ENCODE results near the gene PRR5.
A peak's percentile ranks its signal among the peaks of the same experiment; 100 is the strongest.
"Not testable (repeated sequence)": the region's sequence is repeated elsewhere in the genome, so short reads cannot be mapped to it uniquely, and the experiment has no call there.

PRR5 gene

DNA sequence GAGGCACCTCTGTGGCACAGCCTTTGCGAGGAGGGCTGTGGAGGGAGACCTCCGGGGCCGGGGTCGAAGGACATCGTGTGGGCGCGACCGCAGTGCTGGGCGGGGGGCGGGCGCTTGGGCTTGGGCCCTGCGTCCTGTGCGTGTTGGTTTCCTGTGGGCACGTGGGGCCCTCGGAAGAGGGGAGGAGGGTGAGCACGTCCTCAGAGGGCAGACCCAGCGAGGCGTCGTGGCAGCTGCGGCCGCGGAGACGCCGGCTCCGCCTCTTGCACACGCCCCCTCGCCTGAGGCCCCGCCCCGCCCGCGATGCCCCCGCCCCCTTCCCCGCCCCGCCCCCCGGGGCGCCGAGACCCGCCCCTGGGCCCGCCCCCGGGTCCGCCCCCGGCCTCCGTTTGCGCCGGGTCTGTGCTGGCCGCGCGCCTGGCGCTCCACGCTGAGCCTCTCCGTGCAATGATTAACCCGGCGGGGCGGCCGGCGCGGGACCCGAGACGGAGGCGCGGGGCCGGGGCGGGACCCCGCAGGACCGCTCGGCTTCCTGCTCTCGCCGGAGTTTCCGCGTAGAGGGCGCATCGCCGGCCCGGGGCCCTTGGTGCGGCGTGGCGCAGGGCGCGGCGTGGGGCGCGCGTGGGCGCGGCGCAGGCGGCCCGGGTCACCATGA lies at the start of gene PRR5:
Gene PRR5, plus strand, starts transcription at position 381 of the 655 bp plus-strand sequence. Its CDS starts 271 bp downstream, at position 652.
- DNase-seq (ENCODE audit: low read depth), result peak; percentile 16
- TF ChIP-seq, protein P1, sequence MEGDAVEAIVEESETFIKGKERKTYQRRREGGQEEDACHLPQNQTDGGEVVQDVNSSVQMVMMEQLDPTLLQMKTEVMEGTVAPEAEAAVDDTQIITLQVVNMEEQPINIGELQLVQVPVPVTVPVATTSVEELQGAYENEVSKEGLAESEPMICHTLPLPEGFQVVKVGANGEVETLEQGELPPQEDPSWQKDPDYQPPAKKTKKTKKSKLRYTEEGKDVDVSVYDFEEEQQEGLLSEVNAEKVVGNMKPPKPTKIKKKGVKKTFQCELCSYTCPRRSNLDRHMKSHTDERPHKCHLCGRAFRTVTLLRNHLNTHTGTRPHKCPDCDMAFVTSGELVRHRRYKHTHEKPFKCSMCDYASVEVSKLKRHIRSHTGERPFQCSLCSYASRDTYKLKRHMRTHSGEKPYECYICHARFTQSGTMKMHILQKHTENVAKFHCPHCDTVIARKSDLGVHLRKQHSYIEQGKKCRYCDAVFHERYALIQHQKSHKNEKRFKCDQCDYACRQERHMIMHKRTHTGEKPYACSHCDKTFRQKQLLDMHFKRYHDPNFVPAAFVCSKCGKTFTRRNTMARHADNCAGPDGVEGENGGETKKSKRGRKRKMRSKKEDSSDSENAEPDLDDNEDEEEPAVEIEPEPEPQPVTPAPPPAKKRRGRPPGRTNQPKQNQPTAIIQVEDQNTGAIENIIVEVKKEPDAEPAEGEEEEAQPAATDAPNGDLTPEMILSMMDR (IDR thresholded peaks at IDR 0.05; ENCODE audit: low read depth, low read length, missing control alignments), result no peak
- H3K4me3 ChIP-seq (ENCODE audit: low read depth, low read length), result peak within 1 kb of the TSS; percentile 44
- in situ Hi-C loops (cut with HindIII; ENCODE audit: low sequenced_read_pairs), result no loop called here

GRCh38 chr22:44652866-44653265 lies 49.1 kb upstream of the PRR5 start:
- DNase-seq (ENCODE audit: low read depth); H3K4me3 ChIP-seq (ENCODE audit: low read depth, low read length); in situ Hi-C loops (cut with HindIII; ENCODE audit: low sequenced_read_pairs): not testable (repeated sequence)

DNA sequence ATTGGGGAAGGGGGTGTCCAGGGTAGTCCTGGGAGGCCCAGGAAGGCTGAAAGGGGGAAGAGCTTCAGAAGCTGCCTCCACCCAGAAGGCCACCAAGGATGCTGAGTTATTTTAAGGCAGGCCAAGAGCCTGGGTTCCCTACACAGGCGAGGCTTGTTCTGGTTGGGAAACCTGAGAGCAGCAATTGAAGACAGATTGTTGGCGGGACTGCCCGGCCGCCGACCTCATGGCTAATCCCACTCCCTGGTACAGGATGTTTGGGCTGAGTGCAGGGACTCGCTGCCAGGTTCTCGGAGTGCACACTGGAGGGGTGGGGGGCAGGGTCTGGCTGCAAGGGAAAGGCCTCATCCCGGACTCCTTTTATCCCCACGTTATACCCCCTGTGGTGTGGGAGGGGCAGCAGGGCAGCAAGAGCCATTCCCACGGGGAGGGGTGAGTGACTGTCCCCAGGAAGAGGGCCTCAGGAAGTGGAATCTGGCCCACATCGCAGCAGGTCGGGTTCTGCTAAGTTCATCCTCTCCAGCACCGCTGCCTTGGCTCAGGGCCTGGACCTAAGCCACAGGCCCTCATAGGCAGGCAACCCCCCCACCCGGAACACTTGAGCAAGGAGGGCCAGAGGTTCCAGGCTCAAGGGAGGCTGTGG lies 43.6 kb upstream of the PRR5 start:
- in situ Hi-C loops (cut with HindIII; ENCODE audit: low sequenced_read_pairs), result no loop called here
- no peak overlapping the region for H3K4me3 ChIP-seq (ENCODE audit: low read depth, low read length)
- peak; percentile 89 for DNase-seq (ENCODE audit: low read depth)
- TF ChIP-seq, protein P1 (IDR thresholded peaks at IDR 0.05; ENCODE audit: low read depth, low read length, missing control alignments), result no peak

- in situ Hi-C loops (cut with HindIII; ENCODE audit: low sequenced_read_pairs), result no loop called here
Measured at GRCh38 chr22:44659140-44659539, 42.9 kb upstream of the PRR5 start.

GRCh38 chr22:44660051-44660830 lies 41.8 kb upstream of the PRR5 start:
- in situ Hi-C loops (cut with HindIII; ENCODE audit: low sequenced_read_pairs), result no loop called here
- no peak overlapping the region for H3K4me3 ChIP-seq (ENCODE audit: low read depth, low read length)
- no peak for DNase-seq (ENCODE audit: low read depth)

More at GRCh38 chr22:44659140-44659539, 42.9 kb upstream of the PRR5 start:
- no peak overlapping the region for H3K4me3 ChIP-seq (ENCODE audit: low read depth, low read length)
- TF ChIP-seq, protein P1 (IDR thresholded peaks at IDR 0.05; ENCODE audit: low read depth, low read length, missing control alignments), result no peak
- no peak for DNase-seq (ENCODE audit: low read depth)

GRCh38 chr22:44661070-44661469 lies 40.9 kb upstream of the PRR5 start:
- in situ Hi-C loops (cut with HindIII; ENCODE audit: low sequenced_read_pairs), result no loop called here
- H3K4me3 ChIP-seq (ENCODE audit: low read depth, low read length), result no peak overlapping the region
- DNase-seq (ENCODE audit: low read depth), result no peak
- TF ChIP-seq, protein P1 (IDR thresholded peaks at IDR 0.05; ENCODE audit: low read depth, low read length, missing control alignments), result no peak

More at GRCh38 chr22:44660051-44660830, 41.8 kb upstream of the PRR5 start:
- TF ChIP-seq, protein P1 (IDR thresholded peaks at IDR 0.05; ENCODE audit: low read depth, low read length, missing control alignments), result no peak

Data from astrocyte of the cerebellum (primary cell).